H1 (cell line): ENCODE results near the gene KCNJ5. TPM values are rescaled to one million over a fixed set of nuclear protein-coding genes. Genes with fewer than 3 reads are reported as not detected.

Source experiments
- polyA plus RNA-seq, 7 experiments: library from polyadenylated mRNA; depleted of rRNA in 3 of 7; stranded (reverse) in 5 of 7; unstranded in 2 of 7; fragments of >200 nt in 5 of 7; fragments of 200-250 nt in 2 of 7; gene quantifications; 1 replicate in 5 of 7; 2 replicates in 1 of 7; 4 replicates in 1 of 7; pipeline versions ENCODE4 v1.2.1 to v1.2.3, GENCODE V29; 2011 to 2013; ENCODE audit warnings: missing spikeins in 2 of 7, mixed read lengths in 2 of 7
- total RNA-seq: library from RNA; stranded (reverse); fragmentation: NEBNext Ultra II Directional; extraction: Animal tissue kit (Norgen Biotek cat#: 25700); gene quantifications from 2 replicates; pipeline ENCODE4 v1.2.1, GENCODE V29; 2021

Gene KCNJ5
- total and polyA plus RNA-seq, 2 of the 8 experiments (the other 6 are each of a cell fraction or from before 2014, with no cell fraction given): 0.05 TPM; not detected in 1

Other genes with a start within 250 kb of the KCNJ5 start
- 0.22 and 0.29 TPM in 2 replicates for gene FLI1, start 197.3 kb upstream of the KCNJ5 start, total RNA-seq
- 0.18 and 0.30 TPM in 2 replicates for gene FLI1, start 197.3 kb upstream of the KCNJ5 start, polyA plus RNA-seq (2011; rRNA removed)
- gene KCNJ1, start 24.1 kb upstream of the KCNJ5 start, total RNA-seq: 0.15 and 0.17 TPM in 2 replicates
- 0.19 and 0.23 TPM in 2 replicates for gene KCNJ1, start 24.1 kb upstream of the KCNJ5 start, polyA plus RNA-seq (2011; rRNA removed)
- not detected in 2 replicates for gene TP53AIP1, start 51.5 kb downstream of the KCNJ5 start, total RNA-seq
- 0.03 TPM in 1 of 2 replicates, not detected in the other for gene TP53AIP1, start 51.5 kb downstream of the KCNJ5 start, polyA plus RNA-seq (2011; rRNA removed)